ENCODE data around the gene CEP104. TPM values are rescaled to one million over a fixed set of nuclear protein-coding genes. Genes with fewer than 3 reads are reported as not detected.

CEP104 gene
- total and polyA plus RNA-seq, 9 of the 15 experiments (the other 6 are each of a cell fraction or from before 2014, with no cell fraction given): 11.2 to 63.4 (median 42.6) TPM

DNA sequence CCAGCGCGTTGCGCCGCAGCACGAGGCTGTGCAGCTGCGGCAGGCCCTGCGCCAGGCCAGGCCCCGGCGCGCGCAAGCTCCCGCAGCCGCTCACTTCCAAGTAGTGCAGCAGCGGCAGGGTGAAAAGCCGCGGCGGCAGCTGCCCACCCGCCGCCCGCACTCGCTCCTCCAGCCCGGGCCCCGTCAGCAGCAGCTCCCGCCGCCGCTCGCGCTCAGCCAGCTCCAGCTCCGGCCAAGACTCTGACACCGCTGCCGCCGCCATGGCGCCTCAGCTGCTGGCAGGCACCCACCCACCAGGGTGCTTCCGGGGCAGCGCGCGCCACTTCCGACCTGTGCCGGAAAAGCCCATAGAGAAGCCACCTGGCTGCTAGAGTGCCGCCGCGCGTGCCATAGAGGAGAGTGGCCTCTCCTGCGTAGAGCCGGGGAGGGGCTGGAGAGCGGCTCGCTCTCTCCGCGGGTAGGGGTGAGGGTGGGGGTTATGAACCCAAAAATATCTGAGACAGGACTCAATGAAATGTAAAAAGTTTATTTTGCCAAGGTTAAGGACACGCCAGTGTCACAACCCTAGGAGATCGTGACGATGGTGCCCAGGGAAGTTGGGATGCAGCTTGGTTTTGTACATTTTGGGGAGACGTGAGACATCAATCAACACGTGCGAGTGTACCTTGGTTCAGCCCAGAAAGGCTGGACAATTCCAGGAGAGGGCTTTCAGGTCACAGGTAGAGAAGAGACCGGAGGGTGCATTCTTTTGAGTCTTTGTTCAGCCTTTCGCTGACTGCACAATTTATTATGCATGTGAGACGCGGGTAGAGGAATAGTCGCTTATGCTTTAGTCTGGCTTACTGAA, 60.6 kb downstream of the CEP104 start, which contains the start of gene LRRC47 (continued):
- TF ChIP-seq, protein P1, sequence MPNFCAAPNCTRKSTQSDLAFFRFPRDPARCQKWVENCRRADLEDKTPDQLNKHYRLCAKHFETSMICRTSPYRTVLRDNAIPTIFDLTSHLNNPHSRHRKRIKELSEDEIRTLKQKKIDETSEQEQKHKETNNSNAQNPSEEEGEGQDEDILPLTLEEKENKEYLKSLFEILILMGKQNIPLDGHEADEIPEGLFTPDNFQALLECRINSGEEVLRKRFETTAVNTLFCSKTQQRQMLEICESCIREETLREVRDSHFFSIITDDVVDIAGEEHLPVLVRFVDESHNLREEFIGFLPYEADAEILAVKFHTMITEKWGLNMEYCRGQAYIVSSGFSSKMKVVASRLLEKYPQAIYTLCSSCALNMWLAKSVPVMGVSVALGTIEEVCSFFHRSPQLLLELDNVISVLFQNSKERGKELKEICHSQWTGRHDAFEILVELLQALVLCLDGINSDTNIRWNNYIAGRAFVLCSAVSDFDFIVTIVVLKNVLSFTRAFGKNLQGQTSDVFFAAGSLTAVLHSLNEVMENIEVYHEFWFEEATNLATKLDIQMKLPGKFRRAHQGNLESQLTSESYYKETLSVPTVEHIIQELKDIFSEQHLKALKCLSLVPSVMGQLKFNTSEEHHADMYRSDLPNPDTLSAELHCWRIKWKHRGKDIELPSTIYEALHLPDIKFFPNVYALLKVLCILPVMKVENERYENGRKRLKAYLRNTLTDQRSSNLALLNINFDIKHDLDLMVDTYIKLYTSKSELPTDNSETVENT (CRISPR knock-in tag; IDR thresholded peaks at IDR 0.05): peak; percentile 98
- TF ChIP-seq MYC (IDR thresholded peaks at IDR 0.05; ENCODE audit: low read depth, low read length): peak; percentile 86
- 0 out of 2 replicates have a peak, but pooled peaks have one; percentile 54 for TF ChIP-seq MYC (CRISPR knock-in tag; IDR thresholded peaks at IDR 0.05; ENCODE audit: borderline replicate concordance, low read depth)
- 0 out of 2 replicates have a peak, but pooled peaks have one; percentile 12 for TF ChIP-seq TAL1 (IDR thresholded peaks at IDR 0.05)
- TF ChIP-seq ZNF311 (CRISPR knock-in tag; IDR thresholded peaks at IDR 0.05): no peak
- TF ChIP-seq ATF1 (CRISPR knock-in tag; IDR thresholded peaks at IDR 0.05): no peak
- TF ChIP-seq ATF1 (tag; IDR thresholded peaks at IDR 0.05): peak; percentile 91
- TF ChIP-seq NONO (IDR thresholded peaks at IDR 0.05; ENCODE audit: low read depth in 2 of 2, low read length in 1 of 2): peak in 1 of 2 experiments; percentile 60; a peak in 1 of 4 replicates
- TF ChIP-seq ZNF592 (IDR thresholded peaks at IDR 0.05): peak; percentile 37; the same call in 1 of the 2 replicates
- TF ChIP-seq KLF1 (tag; IDR thresholded peaks at IDR 0.05): 0 out of 2 replicates have a peak, but pooled peaks have one; percentile 71
- peak; percentile 83 for TF ChIP-seq TBP (optimal IDR thresholded peaks at IDR 0.05; ENCODE audit: low read depth, low read length)
- peak; percentile 95 for TF ChIP-seq ETS1 (conservative IDR thresholded peaks at IDR 0.05; ENCODE audit: control insufficient read depth, low read depth, low read length)
- TF ChIP-seq IFI16 (CRISPR knock-in tag; IDR thresholded peaks at IDR 0.05): no peak
- TF ChIP-seq THRA (IDR thresholded peaks at IDR 0.05): no peak
- TF ChIP-seq FIP1L1 (IDR thresholded peaks at IDR 0.05; ENCODE audit: low read depth, low read length, poor library complexity, severe bottlenecking): peak; percentile 31
- TF ChIP-seq TRIM24 (IDR thresholded peaks at IDR 0.05): no peak
- TF ChIP-seq MAFK (IDR thresholded peaks at IDR 0.05; ENCODE audit: low read length): peak; percentile 58
